Central memory CD4-positive, alpha-beta T cell (primary cell): ENCODE data around the gene CCL4.
"Not testable (repeated sequence)": the region's sequence is repeated elsewhere in the genome, so short reads cannot be mapped to it uniquely, and the experiment has no call there.

Experiments
- DNase-seq: peaks from one replicate; pipeline ENCODE4 v3.0.0; 2022

Gene CCL4

DNA sequence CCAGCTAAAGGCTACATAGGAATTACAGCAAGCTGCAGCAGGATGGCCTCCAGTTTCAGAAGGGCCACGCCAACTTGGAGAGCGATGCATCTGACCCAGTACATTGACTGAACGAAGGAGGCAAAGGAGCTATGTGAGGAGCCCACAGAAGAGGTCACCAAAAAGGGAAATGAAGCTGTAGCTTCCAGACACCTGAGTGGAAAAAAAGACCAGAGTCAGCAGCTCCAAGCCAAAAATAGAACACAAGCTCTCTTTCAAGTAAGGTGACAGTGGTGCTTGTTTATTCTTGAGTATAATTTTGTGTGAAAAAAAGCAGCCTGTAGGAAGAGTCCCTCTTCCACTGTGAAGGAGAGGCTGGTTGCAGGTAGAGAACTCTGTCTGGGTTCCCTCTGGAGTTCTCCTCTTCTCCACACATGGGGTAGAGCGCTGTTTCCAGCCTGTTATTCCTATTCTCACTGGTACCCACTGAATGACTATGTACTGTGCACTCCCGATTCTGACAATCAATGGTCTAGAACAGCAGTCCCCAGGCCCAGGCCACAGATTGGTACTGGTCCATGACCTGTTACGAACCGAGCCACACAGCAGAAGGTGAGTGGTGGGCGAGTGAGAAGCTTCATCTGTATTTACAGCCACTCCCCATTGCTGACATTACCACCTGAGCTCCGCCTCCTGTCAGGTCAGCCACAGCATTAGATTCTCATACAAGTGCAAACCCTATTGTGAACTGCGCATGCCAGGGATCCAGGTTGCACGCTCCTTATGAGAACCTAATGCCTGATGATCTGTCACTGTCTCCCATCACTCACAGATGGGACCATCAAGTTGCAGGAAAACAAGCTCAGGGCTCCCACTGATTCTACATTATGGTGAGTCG lies 15.1 kb downstream of the CCL4 start:
- no peak for DNase-seq

- no peak for DNase-seq
Measured at GRCh38 chr17:36120221-36120620, 16.6 kb downstream of the CCL4 start.

DNA sequence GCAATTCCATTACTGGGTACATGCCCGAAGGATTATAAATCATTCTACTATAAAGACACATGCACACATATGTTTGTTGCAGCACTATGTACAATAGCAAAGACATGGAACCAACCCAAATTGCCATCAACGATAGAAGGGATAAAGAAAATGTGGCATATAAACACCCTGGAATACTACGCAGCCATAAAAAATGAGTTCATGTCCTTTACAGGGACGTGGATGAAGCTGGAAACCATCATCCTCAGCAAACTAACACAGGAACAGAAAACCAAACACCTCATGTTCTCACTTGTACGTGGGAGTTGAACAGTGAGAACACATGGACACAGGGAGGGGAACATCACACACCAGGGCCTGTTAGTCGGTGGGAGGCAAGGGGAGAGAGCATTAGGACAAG lies 17.5 kb downstream of the CCL4 start:
- DNase-seq: not testable (repeated sequence)

DNA sequence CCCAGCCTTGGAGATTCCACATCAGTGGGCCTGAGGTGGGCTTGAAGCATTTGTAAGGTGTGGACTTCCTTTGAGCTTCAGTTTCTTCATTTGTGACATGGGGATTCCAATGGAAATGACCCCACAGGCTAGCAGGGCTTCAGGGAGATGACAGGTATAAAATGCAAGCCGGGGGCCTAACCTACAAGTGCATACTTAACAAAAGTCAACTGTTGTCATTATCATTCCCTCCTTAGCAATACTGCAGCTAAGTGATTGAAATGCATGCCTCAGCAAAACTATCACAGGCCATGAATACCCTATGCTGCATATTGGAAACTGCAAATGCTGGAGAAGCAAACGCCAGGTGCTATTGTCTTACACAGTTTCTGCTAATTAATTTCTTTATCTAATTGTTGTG lies 19.8 kb downstream of the CCL4 start:
- no peak for DNase-seq

DNA sequence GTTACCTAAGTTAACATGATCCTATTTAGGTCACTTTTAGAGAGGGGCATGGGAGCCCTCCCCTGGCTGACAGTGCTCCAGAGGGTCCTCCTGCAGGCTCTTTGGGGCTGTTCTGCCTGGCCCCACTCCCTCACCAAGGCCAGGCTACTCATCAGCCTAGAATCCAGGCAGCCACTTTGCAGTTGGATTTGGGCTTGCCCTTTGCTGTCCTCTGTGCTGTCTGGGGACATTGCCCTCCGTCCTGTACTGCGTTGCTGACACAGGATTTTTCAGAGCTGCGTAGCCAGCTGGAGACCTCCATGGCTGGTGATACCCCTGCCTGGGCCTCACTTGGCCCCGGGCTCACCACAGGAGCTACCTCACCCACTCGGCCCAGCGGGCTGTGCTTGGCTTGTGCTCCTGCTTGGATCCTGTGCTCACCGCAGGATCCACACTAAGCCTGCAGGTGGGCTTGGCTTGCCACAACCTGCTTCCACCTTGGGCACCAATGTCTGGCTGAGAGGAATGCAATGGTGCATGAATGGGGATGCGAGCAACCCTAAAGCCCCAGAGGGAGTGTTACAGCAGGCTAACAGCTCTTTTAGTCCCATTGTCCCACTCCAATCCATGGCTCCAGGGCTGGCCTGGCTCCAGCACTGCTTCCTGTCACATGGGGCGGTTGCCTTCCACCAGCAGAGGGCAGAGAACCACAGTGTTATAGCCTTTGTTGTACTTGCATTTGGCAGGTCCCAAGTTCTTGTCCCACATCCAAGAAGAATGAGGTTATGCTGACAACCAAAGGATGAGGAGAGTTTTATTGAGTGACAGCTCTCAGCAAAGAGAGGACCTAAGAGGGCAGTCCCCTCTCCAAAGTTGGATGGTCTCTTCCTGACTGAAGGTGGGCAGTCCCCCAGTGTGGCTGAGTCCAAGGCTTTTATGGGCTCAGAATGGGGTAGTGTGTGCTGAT lies 21.5 kb downstream of the CCL4 start:
- no peak for DNase-seq

- DNase-seq: no peak
Measured at GRCh38 chr17:36127199-36127893, 23.7 kb downstream of the CCL4 start.

GRCh38 chr17:36127911-36128310 lies 24.3 kb downstream of the CCL4 start:
- no peak for DNase-seq

DNA sequence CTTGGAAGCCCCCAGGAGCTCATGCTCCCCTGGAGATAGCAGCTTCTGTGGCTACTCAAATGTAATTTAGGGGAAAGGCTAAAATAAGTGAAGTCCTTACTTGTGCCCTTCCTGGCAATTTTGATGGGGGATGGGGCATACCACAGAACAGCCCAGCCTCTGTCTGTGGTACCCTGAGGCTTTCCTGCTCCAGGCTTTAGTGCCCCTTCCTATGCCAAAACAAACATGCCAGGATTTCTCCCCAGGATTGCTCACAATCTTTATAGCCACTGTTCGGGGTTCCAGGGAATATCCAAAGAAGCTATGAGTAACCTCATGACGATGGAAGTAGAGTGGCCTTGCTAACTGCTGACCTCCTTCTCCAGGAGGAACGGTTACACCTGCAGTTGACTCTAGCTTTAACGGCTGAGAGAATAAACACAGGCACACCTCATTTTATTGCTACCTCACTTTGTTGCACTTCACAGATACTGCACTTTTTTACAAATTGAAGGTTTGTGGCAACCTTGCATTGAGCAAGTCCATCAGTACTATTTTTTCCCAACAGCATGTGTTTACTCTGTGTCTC lies 24.9 kb downstream of the CCL4 start:
- DNase-seq: no peak

GRCh38 chr17:36129616-36130015 lies 26.0 kb downstream of the CCL4 start:
- DNase-seq: no peak

- DNase-seq: no peak
Measured at GRCh38 chr17:36130346-36130745, 26.7 kb downstream of the CCL4 start.

DNA sequence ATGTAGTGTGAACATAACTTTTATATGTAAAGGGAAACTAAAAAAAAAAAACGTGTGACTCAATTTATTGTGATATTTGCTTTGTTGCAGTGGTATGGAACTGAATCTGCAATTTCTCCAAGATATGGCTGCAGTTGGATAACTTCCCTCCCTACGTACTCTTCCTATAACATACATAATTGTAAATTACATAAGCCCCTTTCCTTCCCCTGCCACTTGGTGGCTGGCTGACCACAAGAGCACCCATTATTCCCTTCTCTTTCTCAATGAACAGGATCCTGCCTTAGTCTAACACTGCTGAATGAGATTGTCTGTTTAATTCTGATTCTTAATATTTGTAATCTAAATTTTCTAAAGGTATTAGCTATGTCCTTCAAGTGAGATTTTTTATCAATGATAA lies 27.8 kb downstream of the CCL4 start:
- no peak for DNase-seq

GRCh38 chr17:36131931-36132330 lies 28.3 kb downstream of the CCL4 start:
- DNase-seq: no peak

DNA sequence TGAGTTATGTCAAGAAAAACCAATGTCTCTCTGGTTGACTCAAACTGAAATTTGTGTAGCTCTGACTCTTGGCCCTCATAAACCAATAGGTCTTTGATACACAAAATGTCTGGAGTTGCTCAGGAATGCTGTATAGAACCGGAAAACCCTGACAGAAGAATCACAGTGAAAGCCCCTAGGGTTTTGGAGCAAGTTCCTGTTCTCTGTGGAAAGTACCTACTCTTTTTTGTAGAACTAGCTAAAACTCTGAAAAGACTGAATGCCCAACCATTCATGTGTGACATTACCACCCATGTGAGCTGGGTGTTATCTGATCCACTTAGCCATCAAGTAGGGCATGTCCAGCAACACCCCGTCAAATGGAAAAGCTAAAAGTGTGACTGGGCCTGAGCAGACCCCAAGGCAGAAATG lies 28.8 kb downstream of the CCL4 start:
- no peak for DNase-seq

DNA sequence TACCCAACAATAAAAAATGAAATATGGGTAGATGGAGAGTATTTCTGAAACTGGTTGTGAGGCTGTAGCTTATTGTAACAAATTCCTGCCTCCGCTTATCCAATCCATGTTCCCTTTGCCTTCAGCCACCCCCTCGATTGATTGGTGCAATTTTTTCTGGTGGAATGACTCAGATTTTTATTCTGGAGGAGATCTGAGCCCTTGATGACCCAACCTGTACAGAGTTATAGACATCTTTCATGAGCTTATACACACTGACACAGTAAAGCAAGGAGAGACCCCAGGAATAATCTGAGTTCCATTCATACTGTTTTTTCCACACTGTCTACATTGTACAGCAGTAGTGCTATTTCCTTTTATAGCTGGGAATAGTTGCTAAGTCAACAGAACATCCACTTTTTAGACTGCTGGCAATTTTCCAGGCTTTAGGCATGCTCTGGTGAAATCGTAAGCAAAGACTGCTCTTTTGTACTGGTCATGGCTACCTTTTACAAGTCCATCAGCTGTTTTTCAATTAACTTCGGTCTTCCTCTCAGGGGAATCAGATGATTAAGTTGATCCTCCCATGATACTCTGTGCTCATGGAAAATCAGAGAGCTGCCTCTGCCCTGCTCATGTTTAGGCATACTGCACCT lies 30.1 kb downstream of the CCL4 start:
- no peak for DNase-seq

GRCh38 chr17:36135465-36135864 lies 31.8 kb downstream of the CCL4 start:
- DNase-seq: no peak

- DNase-seq: no peak
Measured at GRCh38 chr17:36136036-36136435, 32.4 kb downstream of the CCL4 start.

- DNase-seq: no peak
Measured at GRCh38 chr17:36136439-36136838, 32.8 kb downstream of the CCL4 start.

- no peak for DNase-seq
Measured at GRCh38 chr17:36142235-36142634, 38.6 kb downstream of the CCL4 start.

GRCh38 chr17:36142806-36143205 lies 39.2 kb downstream of the CCL4 start:
- no peak for DNase-seq

GRCh38 chr17:36144014-36144413 lies 40.4 kb downstream of the CCL4 start:
- no peak for DNase-seq

GRCh38 chr17:36144981-36145729 lies 41.5 kb downstream of the CCL4 start:
- DNase-seq: no peak

DNA sequence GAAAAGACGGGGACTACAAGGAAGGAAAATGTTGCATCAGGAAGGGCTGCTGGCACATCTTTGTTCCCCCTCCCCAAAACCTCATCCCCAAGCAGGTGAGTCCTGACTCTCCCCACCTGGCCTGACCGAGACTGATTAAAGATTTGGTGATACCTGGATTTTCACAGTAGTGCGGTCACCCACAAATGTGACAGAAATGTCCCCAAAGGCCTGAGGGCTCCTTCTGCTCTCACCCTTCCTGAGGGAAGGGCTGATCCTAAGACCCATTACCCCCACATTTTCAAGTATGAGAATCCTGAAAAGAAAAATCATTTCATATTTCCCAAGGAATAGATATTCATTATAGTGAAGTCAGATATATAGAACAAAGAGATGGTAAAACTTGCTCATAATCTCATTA lies 44.0 kb downstream of the CCL4 start:
- no peak for DNase-seq
